ENCODE measurements around the gene SUSD4. TPM values are rescaled to one million over a fixed set of nuclear protein-coding genes. Genes with fewer than 3 reads are reported as not detected.

Gene SUSD4
- total RNA-seq, 1 donor from 2014 or later, result 26.3 TPM

- no peaks in the 10 kb centered on the region for H3K4me1 ChIP-seq
- H3K36me3 ChIP-seq, result no peaks in the 10 kb centered on the region
- H3K27ac ChIP-seq, result no peak overlapping the region
- no peaks in the 10 kb centered on the region for H3K27me3 ChIP-seq
- no peaks in the 10 kb centered on the region for H3K9me3 ChIP-seq
- DNase-seq (ENCODE audit: extremely low spot score in 2 of 2), result no peak
- intact Hi-C loops (cut with DNase I), result no loop called here
- H3K4me3 ChIP-seq, result no peak overlapping the region
- TF ChIP-seq CTCF (IDR thresholded peaks at IDR 0.05) (no peak), POLR2AphosphoS5 (IDR thresholded peaks at IDR 0.05; ENCODE audit: insufficient read depth in 1 of 2, low read depth in 1 of 2) (no peak), POLR2A (IDR thresholded peaks at IDR 0.05) (no peak)
These were observed 153.8 kb downstream of the SUSD4 start for GRCh38 chr1:223209992-223210787.

GRCh38 chr1:223209293-223209898, 154.6 kb downstream of the SUSD4 start:
- TF ChIP-seq POLR2AphosphoS5 (IDR thresholded peaks at IDR 0.05; ENCODE audit: insufficient read depth in 1 of 2, low read depth in 1 of 2), result no peak
- H3K9me3 ChIP-seq, result no peaks in the 10 kb centered on the region
- no peaks in the 10 kb centered on the region for H3K36me3 ChIP-seq
- H3K27me3 ChIP-seq, result no peaks in the 10 kb centered on the region
- no peaks in the 10 kb centered on the region for H3K4me1 ChIP-seq
- H3K4me3 ChIP-seq, result no peak overlapping the region
- intact Hi-C loops (cut with DNase I), result no loop called here
- no peak for DNase-seq (ENCODE audit: extremely low spot score in 2 of 2)
- no peak overlapping the region for H3K27ac ChIP-seq

GRCh38 chr1:223208164-223209076, 155.6 kb downstream of the SUSD4 start:
- H3K9me3 ChIP-seq, result no peaks in the 10 kb centered on the region
- no peak for DNase-seq (ENCODE audit: extremely low spot score in 2 of 2)
- TF ChIP-seq CTCF (IDR thresholded peaks at IDR 0.05) (no peak), POLR2AphosphoS5 (IDR thresholded peaks at IDR 0.05; ENCODE audit: insufficient read depth in 1 of 2, low read depth in 1 of 2) (no peak), POLR2A (IDR thresholded peaks at IDR 0.05) (no peak)
- intact Hi-C loops (cut with DNase I), result no loop called here
- H3K27ac ChIP-seq, result no peak overlapping the region
- no peaks in the 10 kb centered on the region for H3K27me3 ChIP-seq
- H3K36me3 ChIP-seq, result no peaks in the 10 kb centered on the region
- no peaks in the 10 kb centered on the region for H3K4me1 ChIP-seq
- no peak overlapping the region for H3K4me3 ChIP-seq

- intact Hi-C loops (cut with DNase I), result no loop called here
- H3K9me3 ChIP-seq, result no peaks in the 10 kb centered on the region
- H3K4me1 ChIP-seq, result no peaks in the 10 kb centered on the region
- no peak overlapping the region for H3K4me3 ChIP-seq
- no peaks in the 10 kb centered on the region for H3K36me3 ChIP-seq
- TF ChIP-seq POLR2A (IDR thresholded peaks at IDR 0.05) (no peak), POLR2AphosphoS5 (IDR thresholded peaks at IDR 0.05; ENCODE audit: insufficient read depth in 1 of 2, low read depth in 1 of 2) (no peak), CTCF (IDR thresholded peaks at IDR 0.05) (no peak)
- no peaks in the 10 kb centered on the region for H3K27me3 ChIP-seq
- H3K27ac ChIP-seq, result no peak overlapping the region
- no peak for DNase-seq (ENCODE audit: extremely low spot score in 2 of 2)
These were observed 156.5 kb downstream of the SUSD4 start for GRCh38 chr1:223207293-223208066.

GRCh38 chr1:223204424-223204823, 159.6 kb downstream of the SUSD4 start:
- Histone ChIP-seq H3K4me1 (no peaks in the 10 kb centered on the region), H3K36me3 (no peaks in the 10 kb centered on the region), H3K27ac (no peak overlapping the region), H3K27me3 (no peaks in the 10 kb centered on the region), H3K4me3 (no peak overlapping the region), H3K9me3 (no peaks in the 10 kb centered on the region)
- intact Hi-C loops (cut with DNase I), result no loop called here
- DNase-seq (ENCODE audit: extremely low spot score in 2 of 2), result no peak
- TF ChIP-seq CTCF (IDR thresholded peaks at IDR 0.05) (no peak), POLR2AphosphoS5 (IDR thresholded peaks at IDR 0.05; ENCODE audit: insufficient read depth in 1 of 2, low read depth in 1 of 2) (no peak), POLR2A (IDR thresholded peaks at IDR 0.05) (no peak)
